ENCODE measurements around the gene APEH. TPM values are rescaled to one million over a fixed set of nuclear protein-coding genes. Genes with fewer than 3 reads are reported as not detected.

APEH gene
- polyA plus RNA-seq, 3 donors, result 66.1 to 105 (median 92.6) TPM

DNA sequence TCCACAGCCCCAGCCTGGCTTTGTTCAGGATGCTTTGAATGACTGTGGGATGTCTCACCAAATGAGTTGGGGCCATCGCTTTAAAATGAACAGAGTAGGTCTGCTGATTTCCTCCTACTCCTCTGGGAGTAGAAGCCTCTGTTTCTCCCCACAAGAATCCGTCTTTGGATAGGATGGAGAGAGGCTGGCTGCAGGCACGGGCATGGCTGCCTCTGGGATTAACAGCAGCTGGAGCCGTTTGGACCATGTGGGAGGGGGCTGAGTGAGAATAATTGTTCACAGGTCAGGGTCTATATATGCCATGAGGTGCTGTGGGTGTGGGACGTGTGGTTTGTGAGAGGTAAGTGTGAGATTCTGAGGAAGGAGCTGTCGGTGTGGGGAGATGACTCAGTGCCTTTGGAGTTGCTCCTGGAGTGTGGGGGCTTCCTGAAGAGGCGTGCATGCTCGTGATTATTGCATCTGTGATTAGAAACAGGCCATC is 48.0 kb upstream of the APEH start:
- 19% methylated on average over 6 of the region's 8 CpGs for WGBS (ENCODE audit: insufficient coverage)
- no peak overlapping the region for H3K9ac ChIP-seq (ENCODE audit: insufficient read depth, low read length, poor library complexity, severe bottlenecking)
- no peaks in the 10 kb centered on the region for H3K4me1 ChIP-seq (ENCODE audit: control insufficient read depth in 1 of 2, insufficient read depth in 2 of 2, low read length in 2 of 2)
- H4K20me1 ChIP-seq (ENCODE audit: insufficient read depth, low read length), result no peaks in the 10 kb centered on the region
- TF ChIP-seq CTCF (IDR thresholded peaks at IDR 0.05), result no peak
- Mint-ChIP-seq H3K27me3 (ENCODE audit: low read depth in 3 of 3) (peaks cover 0 to 11% (median 9%) of the 10 kb centered on the region in 3 donors), H3K4me3 (peak overlapping the region in 1 of 2 donors; percentile 24), H3K9me3 (peaks cover 0 to 3% (median 2%) of the 10 kb centered on the region in 7 donors), H3K27ac (no peak overlapping the region), H3K36me3 (no peaks in the 10 kb centered on the region), H3K4me1 (no peaks in the 10 kb centered on the region)
- intact Hi-C loops (cut with micrococcal nuclease), result no loop called here
- no peaks in the 10 kb centered on the region for H3K36me3 ChIP-seq (replicated peaks in 1 of 2; ENCODE audit: control insufficient read depth in 1 of 2, insufficient read depth in 2 of 2, low read length in 2 of 2)
- H3K4me3 ChIP-seq (replicated peaks in 1 of 3; ENCODE audit: low read depth in 2 of 3, low read length in 3 of 3), result no peak overlapping the region
- H2AFZ ChIP-seq (ENCODE audit: insufficient read depth, low read depth, low read length, poor library complexity, severe bottlenecking), result no peak overlapping the region
- no peak overlapping the region for H3K27ac ChIP-seq (ENCODE audit: low read depth in 1 of 2, low read length in 2 of 2)
- H3K9me3 ChIP-seq (replicated peaks in 1 of 2; ENCODE audit: control insufficient read depth in 1 of 2, insufficient read depth in 1 of 2, low read length in 2 of 2), result peaks cover 1 to 4% of the 10 kb centered on the region in 2 donors
- H3K4me2 ChIP-seq (replicated peaks; ENCODE audit: extremely low read depth, low read length, poor library complexity, severe bottlenecking), result no peak overlapping the region
- DNase-seq, result no peak
- no peaks in the 10 kb centered on the region for H3K79me2 ChIP-seq (ENCODE audit: insufficient read depth, low read length)
- H3K27me3 ChIP-seq (ENCODE audit: control insufficient read depth in 2 of 2, insufficient read depth in 2 of 2, low read length in 2 of 2), result no peaks in the 10 kb centered on the region

DNA sequence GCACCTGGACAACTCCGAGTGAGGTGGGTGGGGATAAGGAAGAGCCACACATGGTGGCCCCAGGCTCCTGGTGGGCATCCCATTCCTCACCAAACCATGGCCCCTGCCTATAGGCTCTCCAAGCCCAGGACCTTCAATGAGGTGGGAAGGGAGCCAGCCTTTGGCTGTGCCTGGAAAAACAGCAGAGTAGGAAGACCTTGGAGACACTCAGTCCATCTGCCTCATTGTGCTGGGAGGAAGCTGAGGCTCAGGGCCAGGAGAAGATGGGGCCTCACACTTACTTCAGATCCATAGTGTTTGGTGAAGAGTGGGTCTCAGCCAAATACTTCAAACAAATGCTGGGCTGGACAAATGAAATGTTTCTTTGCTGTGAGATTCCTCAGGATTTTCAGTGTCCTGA is 47.4 kb upstream of the APEH start:
- Mint-ChIP-seq H3K27ac (no peak overlapping the region), H3K36me3 (no peaks in the 10 kb centered on the region), H3K27me3 (ENCODE audit: low read depth in 3 of 3) (peaks cover 4 to 13% (median 10%) of the 10 kb centered on the region in 3 donors), H3K4me1 (no peaks in the 10 kb centered on the region), H3K9me3 (peaks cover 5 to 9% (median 8%) of the 10 kb centered on the region in 7 donors), H3K4me3 (no peak overlapping the region)
- Histone ChIP-seq H3K4me3 (replicated peaks in 1 of 3; ENCODE audit: low read depth in 2 of 3, low read length in 3 of 3) (no peak overlapping the region), H3K36me3 (replicated peaks in 1 of 2; ENCODE audit: control insufficient read depth in 1 of 2, insufficient read depth in 2 of 2, low read length in 2 of 2) (no peaks in the 10 kb centered on the region), H2AFZ (ENCODE audit: insufficient read depth, low read depth, low read length, poor library complexity, severe bottlenecking) (no peak overlapping the region), H3K9ac (ENCODE audit: insufficient read depth, low read length, poor library complexity, severe bottlenecking) (no peak overlapping the region), H3K27ac (ENCODE audit: low read depth in 1 of 2, low read length in 2 of 2) (no peak overlapping the region), H4K20me1 (ENCODE audit: insufficient read depth, low read length) (no peaks in the 10 kb centered on the region), H3K4me1 (ENCODE audit: control insufficient read depth in 1 of 2, insufficient read depth in 2 of 2, low read length in 2 of 2) (no peaks in the 10 kb centered on the region), H3K27me3 (ENCODE audit: control insufficient read depth in 2 of 2, insufficient read depth in 2 of 2, low read length in 2 of 2) (no peaks in the 10 kb centered on the region), H3K9me3 (replicated peaks in 1 of 2; ENCODE audit: control insufficient read depth in 1 of 2, insufficient read depth in 1 of 2, low read length in 2 of 2) (peaks cover 8 to 11% of the 10 kb centered on the region in 2 donors), H3K79me2 (ENCODE audit: insufficient read depth, low read length) (no peaks in the 10 kb centered on the region), H3K4me2 (replicated peaks; ENCODE audit: extremely low read depth, low read length, poor library complexity, severe bottlenecking) (no peak overlapping the region)
- no peak for DNase-seq
- TF ChIP-seq CTCF (IDR thresholded peaks at IDR 0.05), result no peak
- intact Hi-C loops (cut with micrococcal nuclease), result no loop called here
- WGBS (ENCODE audit: insufficient coverage), result no CpG with 5 or more reads among the region's 1 CpG

Data from CD14-positive monocyte (primary cell).